A549 (cell line): ENCODE measurements around the gene LRRC36. TPM values are rescaled to one million over a fixed set of nuclear protein-coding genes. Genes with fewer than 3 reads are reported as not detected.

ENCODE experiments used
- ATAC-seq, 2 experiments: fragments of 200-7000 bp in 1 of 2; fragments of >200 bp in 1 of 2; cut with Nextera tagmentation in 1 of 2; cut with Tn5 transposase in 1 of 2; 3 replicates each; pipeline versions ENCODE4 v1.8.0 to v1.9.1; 2018 to 2020; ENCODE audit warnings: mild to moderate bottlenecking in 1 of 2, moderate library complexity in 1 of 2
- CTCF ChIA-PET: fragments of 300-600 bp; sonication (Branson Sonifier 250); formaldehyde crosslinking; extraction: SDS; loops from one replicate; lab custom pipeline; 2021; ENCODE audit warnings: antibody characterized with exemption, inconsistent platforms; lab: Yijun Ruan, JAX
- POLR2A ChIA-PET: fragments of 350-600 bp; formaldehyde crosslinking; extraction: SDS; loops from one replicate; lab custom pipeline; 2021; ENCODE audit warnings: antibody characterized with exemption, inconsistent platforms; lab: Yijun Ruan, JAX
- DNase-seq, 2 experiments: peaks; one replicate each; pipeline versions ENCODE4 v3.0.0 to v3.0.0-alpha.2; 2011 to 2016; ENCODE audit warnings: low read depth in 1 of 2, low spot score in 1 of 2
- FAIRE-seq: peaks from 2 replicates; lab custom pipeline; 2011; peaks lifted over from hg19 to GRCh38; lab: Jason Lieb, UNC
- H3K27ac ChIP-seq, 2 experiments: fragments of >200 bp; sonication (Bioruptor Twin); formaldehyde crosslinking; 3 replicates each; pipeline ENCODE4 v1.5.1; 2016 to 2017
- H3K4me1 ChIP-seq: fragments of >200 bp; sonication (Bioruptor Twin); formaldehyde crosslinking; 3 replicates; pipeline ENCODE4 v1.6.1; 2016
- H3K4me2 ChIP-seq: fragments of >200 bp; sonication (Bioruptor Twin); formaldehyde crosslinking; 3 replicates; pipeline ENCODE4 v1.6.1; 2016
- H3K4me3 ChIP-seq: fragments of >200 bp; sonication (Bioruptor Twin); formaldehyde crosslinking; 3 replicates; pipeline ENCODE4 v1.5.1; 2016
- H3K9me3 ChIP-seq: fragments of >200 bp; sonication (Bioruptor Twin); formaldehyde crosslinking; 3 replicates; pipeline ENCODE4 v1.6.1; 2016
- ATOH8 ChIP-seq: fragments of 250-450 bp; sonication (Bioruptor Pico); IDR thresholded peaks from 2 replicates; pipeline ENCODE4 v1.5.0; 2020; ENCODE audit warnings: low read depth, mild to moderate bottlenecking, moderate library complexity
- BHLHE40 ChIP-seq: IDR thresholded peaks from 2 replicates; pipeline ENCODE4 v1.6.1; 2012; ENCODE audit warnings: low read depth, low read length, inconsistent platforms
- CTCF ChIP-seq: fragments of >200 bp; sonication (Bioruptor Twin); formaldehyde crosslinking; IDR thresholded peaks from 3 replicates; pipeline ENCODE4 v1.5.1; 2016
- E2F6 ChIP-seq: IDR thresholded peaks from 2 replicates; pipeline ENCODE4 v1.6.1; 2012; ENCODE audit warnings: low read depth, borderline replicate concordance
- EHF ChIP-seq: fragments of 250-450 bp; sonication (Bioruptor Pico); IDR thresholded peaks from 2 replicates; pipeline ENCODE4 v1.5.0; 2020; ENCODE audit warnings: mild to moderate bottlenecking
- EP300 ChIP-seq, 2 experiments: fragments of >200 bp; sonication (Bioruptor Twin); formaldehyde crosslinking; IDR thresholded peaks; 2 replicates in 1 of 2; 3 replicates in 1 of 2; pipeline ENCODE4 v1.6.1; 2016 to 2017
- FOSL2 ChIP-seq, 2 experiments: fragments of 450-650 bp in 1 of 2; fragments of >200 bp in 1 of 2; sonication (Bioruptor Twin) in 1 of 2; formaldehyde crosslinking; IDR thresholded peaks; 2 replicates each; pipeline versions ENCODE4 v1.5.0 to v1.6.1; 2016 to 2020; ENCODE audit warnings: mild to moderate bottlenecking in 1 of 2, moderate library complexity in 1 of 2
- GATA3 ChIP-seq: IDR thresholded peaks from 2 replicates; pipeline ENCODE4 v1.6.1; 2012; ENCODE audit warnings: borderline replicate concordance
- HEYL ChIP-seq: fragments of 250-450 bp; sonication (Bioruptor Pico); IDR thresholded peaks from 2 replicates; pipeline ENCODE4 v1.8.0; 2021; ENCODE audit warnings: mild to moderate bottlenecking, moderate library complexity
- HMGXB4 ChIP-seq: fragments of 250-450 bp; sonication (Bioruptor Pico); IDR thresholded peaks from 2 replicates; pipeline ENCODE4 v1.5.0; 2021; ENCODE audit warnings: mild to moderate bottlenecking, moderate library complexity, borderline replicate concordance
- HOXB13 ChIP-seq: fragments of 250-450 bp; sonication (Bioruptor Pico); IDR thresholded peaks from 2 replicates; pipeline ENCODE4 v1.5.0; 2020; ENCODE audit warnings: low read depth, mild to moderate bottlenecking, moderate library complexity
- HOXB5 ChIP-seq: fragments of 250-450 bp; sonication (Bioruptor Pico); IDR thresholded peaks from 2 replicates; pipeline ENCODE4 v1.5.0; 2020; ENCODE audit warnings: mild to moderate bottlenecking, moderate library complexity
- JUN ChIP-seq, 2 experiments: fragments of >200 bp; sonication (Bioruptor Twin); formaldehyde crosslinking; IDR thresholded peaks; 2 replicates in 1 of 2; 3 replicates in 1 of 2; pipeline ENCODE4 v1.6.1; 2016 to 2017
- MAX ChIP-seq: IDR thresholded peaks from 2 replicates; pipeline ENCODE4 v1.6.1; 2012
- MAZ ChIP-seq: fragments of 150-350 bp; IDR thresholded peaks from 2 replicates; pipeline ENCODE4 v1.6.1; 2014; ENCODE audit warnings: antibody characterized with exemption, low read depth, low read length, borderline replicate concordance
- RAD21 ChIP-seq, 2 experiments: fragments of >200 bp in 1 of 2; sonication (Bioruptor Twin) in 1 of 2; formaldehyde crosslinking in 1 of 2; IDR thresholded peaks in 1 of 2; conservative IDR thresholded peaks in 1 of 2; 2 replicates in 1 of 2; 3 replicates in 1 of 2; pipeline ENCODE4 v1.6.1; 2012 to 2018; ENCODE audit warnings: inconsistent platforms in 1 of 2
- RARB ChIP-seq: fragments of 250-450 bp; sonication (Bioruptor Pico); IDR thresholded peaks from 2 replicates; pipeline ENCODE4 v1.8.0; 2021; ENCODE audit warnings: mild to moderate bottlenecking, moderate library complexity
- SMC3 ChIP-seq: fragments of >200 bp; sonication (Bioruptor Twin); formaldehyde crosslinking; IDR thresholded peaks from 3 replicates; pipeline ENCODE4 v1.6.1; 2018; ENCODE audit warnings: inconsistent platforms
- SREBF2 ChIP-seq: fragments of 450-650 bp; IDR thresholded peaks from 2 replicates; pipeline ENCODE4 v1.6.1; 2014; ENCODE audit warnings: mild to moderate bottlenecking, moderate library complexity
- USF2 ChIP-seq: fragments of 450-650 bp; IDR thresholded peaks from 2 replicates; pipeline ENCODE4 v1.6.1; 2014; ENCODE audit warnings: antibody characterized with exemption
- ZC3H11A ChIP-seq: fragments of 450-650 bp; IDR thresholded peaks from 2 replicates; pipeline ENCODE4 v1.6.1; 2014; ENCODE audit warnings: antibody characterized with exemption, mild to moderate bottlenecking
- WGBS: methylation state at CpG from one replicate; pipeline ENCODE4 v1.1.6; 2017; ENCODE audit errors: missing lambda C conversion rate; 5-methylcytosine and 5-hydroxymethylcytosine counted together
- polyA plus RNA-seq, 4 experiments: library from polyadenylated mRNA; depleted of rRNA in 3 of 4; stranded (reverse); fragments of >200 nt; fragmentation: RNase III in 1 of 4; extraction: RNeasy Plus Mini Kit Qiagen cat#74134 plus additional on column Dnase treatment in 1 of 4; gene quantifications; 2 replicates in 3 of 4; 3 replicates in 1 of 4; pipeline ENCODE4 v1.2.3, GENCODE V29; 2011 to 2017

LRRC36 gene
- polyA plus RNA-seq, 2 of the 4 experiments (the other 2 are of a cell fraction), result 0.48 to 0.57 TPM

- peak; percentile 39 to 57 for TF ChIP-seq RAD21 (conservative IDR thresholded peaks at IDR 0.05 in 1 of 2, IDR thresholded peaks at IDR 0.05 in 1 of 2)
- peak; percentile 48 for TF ChIP-seq CTCF
- no peak for TF ChIP-seq HMGXB4 (CRISPR knock-in tag)
- no peak for TF ChIP-seq MAZ
- TF ChIP-seq USF2, result no peak
- no peak for TF ChIP-seq E2F6
- no peak for TF ChIP-seq ATOH8
- TF ChIP-seq ZC3H11A, result no peak
- peak; percentile 44; the same call in 2 of the 3 replicates for TF ChIP-seq SMC3
- Histone ChIP-seq H3K27ac (no peak overlapping the region), H3K4me1 (peaks cover 14% of the 10 kb centered on the region; the same call in 2 of the 3 replicates), H3K9me3 (no peaks in the 10 kb centered on the region), H3K4me3 (no peak overlapping the region), H3K4me2 (no peak overlapping the region)
- ATAC-seq, result peak; percentile 63 to 88; a peak in 5 of 6 replicates
- ChIA-PET CTCF (interaction anchor here (0.5 to 5.4 kb wide), 37 partner anchors 8 to 579 kb away, joined by 3 to 36 read pairs (median 4); partner anchors contain the start of genes FHOD1, KCTD19, LRRC36 and SLC9A5), POLR2A (interaction anchor here (0.7 to 1.9 kb wide), 2 partner anchors 27 to 70 kb away, joined by 3 to 4 read pairs; no protein-coding TSS in a partner anchor)
- 87% methylated on average over 29 of the region's 34 CpGs for WGBS
- FAIRE-seq, result no peak
- DNase-seq, result peak; percentile 44 to 61
Observed at GRCh38 chr16:67284699-67285646, 41.6 kb upstream of the LRRC36 start.

- no peak for ATAC-seq
- Histone ChIP-seq H3K4me2 (no peak overlapping the region), H3K4me1 (peaks cover 15% of the 10 kb centered on the region; the same call in 2 of the 3 replicates), H3K9me3 (no peaks in the 10 kb centered on the region), H3K4me3 (no peak overlapping the region), H3K27ac (no peak overlapping the region)
- WGBS, result 89% methylated on average over 26 of the region's 28 CpGs
- CTCF ChIA-PET, result interaction anchor here (0.5 to 5.4 kb wide), 14 partner anchors 10 to 391 kb away, joined by 3 to 36 read pairs (median 6); partner anchors contain the start of genes FHOD1, KCTD19, LRRC36 and ZDHHC1
- POLR2A ChIA-PET, result interaction anchor here (0.5 kb wide), 1 partner anchor 112 kb away, joined by 3 read pairs; no protein-coding TSS in a partner anchor
- no peak for FAIRE-seq
- no peak for DNase-seq
- TF ChIP-seq GATA3, result no peak
- TF ChIP-seq MAX, result no peak
- TF ChIP-seq JUN (IDR thresholded peaks at IDR 0.05), result no peak
- no peak for TF ChIP-seq HEYL (CRISPR knock-in tag)
- TF ChIP-seq EHF (CRISPR knock-in tag), result no peak
- TF ChIP-seq FOSL2 (IDR thresholded peaks at IDR 0.05), result no peak
- no peak for TF ChIP-seq FOSL2 (CRISPR knock-in tag; IDR thresholded peaks at IDR 0.05)
- TF ChIP-seq EP300 (IDR thresholded peaks at IDR 0.05), result no peak
- TF ChIP-seq HMGXB4 (CRISPR knock-in tag), result no peak
- TF ChIP-seq HOXB5, result no peak
- no peak for TF ChIP-seq RARB
- no peak for TF ChIP-seq SREBF2
- TF ChIP-seq BHLHE40, result no peak
- no peak for TF ChIP-seq HOXB13
- no peak for TF ChIP-seq MAZ
Observed at GRCh38 chr16:67286441-67287235, 40.0 kb upstream of the LRRC36 start.
